Activated B cell treated with CpG ODN at 0.5 μM for 24 hours (primary cell): ENCODE measurements around the gene NUMBL. TPM values are rescaled to one million over a fixed set of nuclear protein-coding genes. Genes with fewer than 3 reads are reported as not detected.

Source experiments
- ATAC-seq: fragments of 200-7000 bp; cut with Tn5 transposase; one replicate; pipeline ENCODE4 v1.10.0; 2021; ENCODE audit warnings: low read depth, mild to moderate bottlenecking, moderate library complexity
- CTCF ChIA-PET: fragments of 350-600 bp; sonication (Branson Sonifier 250); formaldehyde crosslinking; loops from one replicate; lab custom pipeline; 2021; ENCODE audit warnings: antibody characterized with exemption; lab: Charles Lee
- POLR2A ChIA-PET: fragments of 350-600 bp; sonication (Branson Sonifier 250); formaldehyde crosslinking; loops from one replicate; lab custom pipeline; 2021; ENCODE audit warnings: antibody characterized with exemption; lab: Charles Lee
- DNase-seq: peaks from one replicate; pipeline ENCODE4 v3.0.0; 2022
- H3K27ac Mint-ChIP-seq: one replicate; pipeline ENCODE4 v1.8.0; 2020; ENCODE audit warnings: mixed read lengths
- H3K27me3 Mint-ChIP-seq: one replicate; pipeline ENCODE4 v1.8.0; 2021; ENCODE audit warnings: mixed read lengths
- H3K36me3 Mint-ChIP-seq: one replicate; pipeline ENCODE4 v1.8.0; 2021; ENCODE audit warnings: low read depth, mixed read lengths
- H3K4me1 Mint-ChIP-seq: one replicate; pipeline ENCODE4 v1.8.0; 2021; ENCODE audit warnings: mixed read lengths
- H3K4me3 Mint-ChIP-seq: one replicate; pipeline ENCODE4 v1.8.0; 2020; ENCODE audit warnings: mild to moderate bottlenecking, mixed read lengths
- H3K9me3 Mint-ChIP-seq: one replicate; pipeline ENCODE4 v1.8.0; 2020; ENCODE audit warnings: mixed read lengths
- intact Hi-C: fragments of 100-400 bp; cut with micrococcal nuclease; formaldehyde crosslinking; loops from one replicate; pipeline ENCODE4 v1.15.1; 2024
- total RNA-seq: library from RNA; stranded (reverse); gene quantifications from 2 replicates; pipeline ENCODE4 v1.2.3, GENCODE V29; 2022
- TF ChIP-seq, protein P1 (sequence below): fragments of 200-600 bp; IDR thresholded peaks from one replicate; pipeline ENCODE4 v1.8.0; 2022; ENCODE audit warnings: antibody characterized with exemption, mild to moderate bottlenecking

Gene NUMBL
- total RNA-seq, 1 donor from 2014 or later, result 11.8 TPM

DNA sequence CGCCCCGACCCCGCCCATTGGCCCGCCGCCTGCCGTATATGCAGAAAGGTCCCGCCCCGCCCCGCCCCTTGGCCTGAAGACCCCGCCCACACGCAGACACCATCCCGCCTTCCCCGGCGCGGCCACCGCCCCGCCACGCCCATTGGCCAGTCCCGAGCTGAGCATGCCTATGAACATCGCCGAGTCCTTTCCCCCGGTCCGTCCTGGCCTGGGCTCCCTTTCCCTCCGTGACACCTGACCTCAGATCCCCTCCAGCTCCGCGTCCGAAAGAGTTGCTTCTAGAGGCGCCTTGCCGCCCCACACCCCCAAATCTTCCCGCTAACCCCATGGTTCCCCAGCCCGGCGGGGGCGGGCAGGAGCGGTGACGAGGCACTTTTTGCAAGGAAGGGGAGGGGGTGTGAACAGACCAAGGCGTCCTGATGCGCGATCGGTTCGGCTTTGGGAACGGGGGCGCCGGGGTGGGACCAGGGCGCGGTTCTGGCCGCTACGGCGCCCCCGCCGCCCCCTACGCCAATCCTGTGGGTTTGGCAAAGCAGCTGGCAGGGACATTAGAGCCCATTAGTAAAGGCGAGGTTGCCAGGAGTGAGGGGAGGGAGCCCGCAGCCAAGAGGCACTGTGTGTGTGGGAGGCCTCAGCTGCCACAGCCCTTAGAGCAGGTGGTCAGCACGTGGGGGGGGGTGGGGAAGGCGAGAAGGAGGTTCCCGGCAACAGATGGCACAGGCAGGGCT is 406 bp upstream of the NUMBL start:
- intact Hi-C loops, result loop anchor here (1.0 to 5.0 kb wide), 6 partner anchors 25 to 119 kb away; partner anchors contain the start of genes COQ8B, RAB4B and SNRPA
- TF ChIP-seq, protein P1, sequence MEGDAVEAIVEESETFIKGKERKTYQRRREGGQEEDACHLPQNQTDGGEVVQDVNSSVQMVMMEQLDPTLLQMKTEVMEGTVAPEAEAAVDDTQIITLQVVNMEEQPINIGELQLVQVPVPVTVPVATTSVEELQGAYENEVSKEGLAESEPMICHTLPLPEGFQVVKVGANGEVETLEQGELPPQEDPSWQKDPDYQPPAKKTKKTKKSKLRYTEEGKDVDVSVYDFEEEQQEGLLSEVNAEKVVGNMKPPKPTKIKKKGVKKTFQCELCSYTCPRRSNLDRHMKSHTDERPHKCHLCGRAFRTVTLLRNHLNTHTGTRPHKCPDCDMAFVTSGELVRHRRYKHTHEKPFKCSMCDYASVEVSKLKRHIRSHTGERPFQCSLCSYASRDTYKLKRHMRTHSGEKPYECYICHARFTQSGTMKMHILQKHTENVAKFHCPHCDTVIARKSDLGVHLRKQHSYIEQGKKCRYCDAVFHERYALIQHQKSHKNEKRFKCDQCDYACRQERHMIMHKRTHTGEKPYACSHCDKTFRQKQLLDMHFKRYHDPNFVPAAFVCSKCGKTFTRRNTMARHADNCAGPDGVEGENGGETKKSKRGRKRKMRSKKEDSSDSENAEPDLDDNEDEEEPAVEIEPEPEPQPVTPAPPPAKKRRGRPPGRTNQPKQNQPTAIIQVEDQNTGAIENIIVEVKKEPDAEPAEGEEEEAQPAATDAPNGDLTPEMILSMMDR, result no peak
- Mint-ChIP-seq H3K27ac (peak overlapping the region; percentile 89), H3K27me3 (no peaks in the 10 kb centered on the region), H3K4me3 (peak overlapping the region; percentile 95), H3K9me3 (no peaks in the 10 kb centered on the region), H3K4me1 (peaks cover 16% of the 10 kb centered on the region), H3K36me3 (peaks cover 20% of the 10 kb centered on the region)
- DNase-seq, result peak; percentile 76
- CTCF ChIA-PET, result no interaction called here
- POLR2A ChIA-PET, result interaction anchor here (0.5 to 2.2 kb wide), 23 partner anchors 9 to 1486 kb away, joined by 3 to 32 read pairs (median 5); partner anchors contain the start of genes ACTMAP, COQ8B, EGLN2 and HNRNPUL1
- ATAC-seq, result peak; percentile 78

DNA sequence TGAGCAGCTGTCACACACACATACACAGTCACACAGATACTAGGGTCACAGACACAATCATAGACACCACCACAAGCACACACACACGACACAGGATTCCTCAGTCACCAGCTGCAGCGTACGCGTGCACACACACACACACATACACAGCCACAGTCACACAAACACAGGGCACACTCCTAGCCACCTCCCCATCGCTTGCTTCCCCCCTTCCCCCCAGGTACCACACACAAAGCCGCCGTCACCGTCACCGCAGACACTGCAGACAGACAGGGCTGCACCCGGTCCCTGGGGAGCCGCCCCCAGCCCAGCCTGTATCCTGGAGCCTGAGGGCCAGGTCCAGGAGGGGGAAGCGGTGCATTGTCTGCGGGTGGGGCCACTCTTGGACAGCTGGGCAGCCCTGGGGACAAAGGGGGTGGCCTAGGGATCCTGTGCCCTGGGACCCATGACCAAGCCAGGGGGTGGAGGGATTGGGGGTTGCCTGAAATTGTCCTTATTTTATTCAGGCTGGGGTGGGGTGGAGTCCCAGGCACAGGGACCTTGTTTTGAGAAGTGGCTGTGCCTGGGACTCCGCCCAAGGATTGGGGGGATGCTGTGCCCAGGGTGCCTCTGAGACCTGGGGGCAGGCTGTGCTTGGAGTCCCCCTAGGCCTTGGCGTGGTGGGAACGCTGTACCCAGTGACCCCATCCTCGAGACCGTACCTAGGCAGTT is 957 bp downstream of the NUMBL start:
- no peak overlapping the region for H3K4me3 Mint-ChIP-seq
- POLR2A ChIA-PET, result interaction anchor here (1.0 kb wide), 1 partner anchor 88 kb away, joined by 4 read pairs; no protein-coding TSS in a partner anchor
- DNase-seq, result peak; percentile 39
- peak; percentile 11 for ATAC-seq
- intact Hi-C loops, result loop anchor here (1.0 to 5.0 kb wide), 6 partner anchors 26 to 117 kb away; partner anchors contain the start of genes COQ8B, RAB4B and SNRPA
- H3K4me1 Mint-ChIP-seq, result peaks cover 16% of the 10 kb centered on the region
- H3K9me3 Mint-ChIP-seq, result no peaks in the 10 kb centered on the region
- TF ChIP-seq, protein P1, result no peak
- peaks cover 20% of the 10 kb centered on the region for H3K36me3 Mint-ChIP-seq
- H3K27ac Mint-ChIP-seq, result no peak overlapping the region
- CTCF ChIA-PET, result no interaction called here
- H3K27me3 Mint-ChIP-seq, result no peaks in the 10 kb centered on the region

DNA sequence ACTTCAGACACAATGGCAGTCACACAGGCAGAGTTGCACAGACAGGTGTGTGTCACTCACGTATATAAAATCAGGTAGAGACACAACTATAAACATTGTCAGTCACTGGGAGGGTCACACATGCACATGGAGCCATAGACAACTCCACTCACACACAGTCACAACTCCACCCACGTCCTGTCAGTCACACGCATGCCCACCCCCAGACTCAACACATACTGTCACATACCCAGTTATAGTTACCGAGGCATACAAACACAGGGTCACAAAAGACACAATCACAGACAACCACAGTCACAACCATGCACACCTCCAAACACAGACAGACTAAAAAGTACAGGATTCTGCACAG is 1.5 kb downstream of the NUMBL start:
- H3K4me1 Mint-ChIP-seq, result peaks cover 16% of the 10 kb centered on the region
- ChIA-PET POLR2A (interaction anchor here (1.0 kb wide), 1 partner anchor 88 kb away, joined by 4 read pairs; no protein-coding TSS in a partner anchor), CTCF (no interaction called here)
- H3K9me3 Mint-ChIP-seq, result no peaks in the 10 kb centered on the region
- no peak overlapping the region for H3K4me3 Mint-ChIP-seq
- TF ChIP-seq, protein P1, result no peak
- ATAC-seq (no peak), DNase-seq (no peak)
- H3K27me3 Mint-ChIP-seq, result no peaks in the 10 kb centered on the region
- H3K36me3 Mint-ChIP-seq, result peaks cover 14% of the 10 kb centered on the region
- intact Hi-C loops, result no loop called here
- no peak overlapping the region for H3K27ac Mint-ChIP-seq

DNA sequence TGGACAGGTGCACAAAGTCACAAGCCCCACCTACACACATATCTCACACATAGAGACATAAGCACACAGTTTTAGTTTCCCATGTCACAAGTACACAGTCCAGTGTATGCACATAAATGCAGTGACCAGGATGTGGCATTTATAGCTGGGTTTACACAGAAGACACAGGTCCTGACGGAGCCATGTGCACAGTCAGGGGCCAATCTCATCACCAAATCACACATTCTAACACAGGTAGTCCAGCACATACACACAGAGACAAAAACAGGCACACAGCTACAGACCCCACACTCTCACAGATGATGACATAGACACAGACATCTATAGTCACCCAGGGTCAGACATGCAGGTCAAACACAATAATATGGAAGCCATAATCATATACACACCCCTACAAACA is 2.1 kb downstream of the NUMBL start:
- POLR2A ChIA-PET, result interaction anchor here (1.2 to 1.3 kb wide), 2 partner anchors 31 to 78 kb away, joined by 3 read pairs; no protein-coding TSS in a partner anchor
- no peak overlapping the region for H3K27ac Mint-ChIP-seq
- H3K27me3 Mint-ChIP-seq, result no peaks in the 10 kb centered on the region
- CTCF ChIA-PET, result no interaction called here
- no peaks in the 10 kb centered on the region for H3K9me3 Mint-ChIP-seq
- DNase-seq (no peak), ATAC-seq (no peak)
- intact Hi-C loops, result no loop called here
- H3K4me3 Mint-ChIP-seq, result no peak overlapping the region
- peaks cover 16% of the 10 kb centered on the region for H3K4me1 Mint-ChIP-seq
- TF ChIP-seq, protein P1, result no peak
- H3K36me3 Mint-ChIP-seq, result peaks cover 14% of the 10 kb centered on the region
